ENCODE data around the gene SAMD11.

SAMD11 gene

DNA sequence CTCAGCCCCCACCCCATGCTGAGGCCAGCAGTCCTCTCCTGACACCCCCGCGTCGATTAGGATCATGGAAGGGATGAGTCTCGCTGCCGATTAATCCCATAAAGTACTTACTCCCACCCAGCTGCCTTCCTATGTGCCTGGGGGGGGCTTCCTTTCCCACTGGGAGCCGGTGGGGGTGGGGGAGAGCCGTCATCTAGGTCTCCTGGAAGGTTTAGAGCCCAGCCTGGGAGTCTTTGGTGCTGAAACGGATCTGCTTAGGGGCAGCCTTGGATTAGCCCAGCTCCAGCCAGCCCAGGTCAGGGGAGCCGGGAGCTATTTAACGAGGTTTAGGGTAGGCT is 9.8 kb downstream of the SAMD11 start:
- DNase-seq: no peak

- no peak for DNase-seq
Measured at GRCh38 chr1:934991-935750, 11.4 kb downstream of the SAMD11 start.

- no peak for DNase-seq
Measured at GRCh38 chr1:935751-936231, 12.1 kb downstream of the SAMD11 start.

- no peak for DNase-seq
Measured at GRCh38 chr1:936348-937264, 12.9 kb downstream of the SAMD11 start.

DNA sequence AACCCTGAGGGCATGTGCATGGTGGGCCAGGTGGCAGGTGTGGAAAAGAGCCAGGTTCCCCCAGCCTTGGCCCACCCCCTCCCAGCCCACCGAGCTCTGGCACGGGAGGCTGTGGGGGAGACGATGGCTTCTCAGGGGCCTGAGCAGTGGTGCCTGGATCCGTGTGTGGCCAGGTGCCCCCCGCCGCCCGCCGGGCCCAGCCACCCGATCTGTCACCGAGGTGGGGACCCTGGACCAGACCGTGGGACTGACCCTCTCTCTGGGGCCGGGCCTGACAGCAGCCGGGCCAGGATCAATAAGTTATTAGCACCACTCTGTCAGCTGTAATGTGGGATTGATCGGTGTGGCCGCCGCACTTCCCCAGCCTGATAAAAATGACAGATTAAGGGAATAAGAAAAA is 13.8 kb downstream of the SAMD11 start:
- DNase-seq: no peak

- no peak for DNase-seq
Measured at GRCh38 chr1:938088-938683, 14.5 kb downstream of the SAMD11 start.

DNA sequence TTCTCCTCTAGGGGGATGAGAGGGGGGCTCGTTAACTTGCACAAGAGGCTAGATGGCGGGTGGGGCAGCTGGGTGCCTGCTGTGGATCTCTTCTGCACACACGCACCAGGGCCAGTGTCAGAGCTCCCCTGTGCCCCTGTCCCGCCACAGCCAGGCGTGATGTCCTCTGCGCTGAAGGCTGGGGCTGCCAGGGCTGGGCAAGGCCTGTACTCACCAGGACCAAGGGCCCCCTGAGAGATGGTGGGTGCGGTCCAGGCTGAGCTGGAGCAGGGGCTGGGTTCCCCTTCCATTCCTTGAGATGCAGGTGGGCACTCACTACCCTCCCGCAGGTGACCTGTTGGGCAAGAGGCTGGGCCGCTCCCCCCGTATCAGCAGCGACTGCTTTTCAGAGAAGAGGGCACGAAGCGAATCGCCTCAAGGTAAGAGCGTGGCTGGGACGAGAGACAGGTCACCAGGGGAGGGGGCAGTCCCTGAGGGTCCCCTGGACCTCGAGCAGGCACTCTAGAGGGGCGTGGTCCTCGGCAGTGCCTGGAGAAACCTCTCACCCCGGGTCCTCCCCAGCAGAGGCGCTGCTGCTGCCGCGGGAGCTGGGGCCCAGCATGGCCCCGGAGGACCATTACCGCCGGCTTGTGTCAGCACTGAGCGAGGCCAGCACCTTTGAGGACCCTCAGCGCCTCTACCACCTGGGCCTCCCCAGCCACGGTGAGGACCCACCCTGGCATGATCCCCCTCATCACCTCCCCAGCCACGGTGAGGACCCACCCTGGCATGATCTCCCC is 15.2 kb downstream of the SAMD11 start:
- DNase-seq: no peak

- no peak for DNase-seq
Measured at GRCh38 chr1:939511-940106, 15.9 kb downstream of the SAMD11 start.

GRCh38 chr1:940107-941014 is 16.6 kb downstream of the SAMD11 start:
- DNase-seq: no peak

- DNase-seq: no peak
Measured at GRCh38 chr1:941015-941587, 17.4 kb downstream of the SAMD11 start.

- DNase-seq: peak; percentile 64
Measured at GRCh38 chr1:941588-942383, 18.1 kb downstream of the SAMD11 start.

- DNase-seq: no peak
Measured at GRCh38 chr1:942411-942821, 18.7 kb downstream of the SAMD11 start.

GRCh38 chr1:942864-943533 is 19.3 kb downstream of the SAMD11 start:
- DNase-seq: no peak

DNA sequence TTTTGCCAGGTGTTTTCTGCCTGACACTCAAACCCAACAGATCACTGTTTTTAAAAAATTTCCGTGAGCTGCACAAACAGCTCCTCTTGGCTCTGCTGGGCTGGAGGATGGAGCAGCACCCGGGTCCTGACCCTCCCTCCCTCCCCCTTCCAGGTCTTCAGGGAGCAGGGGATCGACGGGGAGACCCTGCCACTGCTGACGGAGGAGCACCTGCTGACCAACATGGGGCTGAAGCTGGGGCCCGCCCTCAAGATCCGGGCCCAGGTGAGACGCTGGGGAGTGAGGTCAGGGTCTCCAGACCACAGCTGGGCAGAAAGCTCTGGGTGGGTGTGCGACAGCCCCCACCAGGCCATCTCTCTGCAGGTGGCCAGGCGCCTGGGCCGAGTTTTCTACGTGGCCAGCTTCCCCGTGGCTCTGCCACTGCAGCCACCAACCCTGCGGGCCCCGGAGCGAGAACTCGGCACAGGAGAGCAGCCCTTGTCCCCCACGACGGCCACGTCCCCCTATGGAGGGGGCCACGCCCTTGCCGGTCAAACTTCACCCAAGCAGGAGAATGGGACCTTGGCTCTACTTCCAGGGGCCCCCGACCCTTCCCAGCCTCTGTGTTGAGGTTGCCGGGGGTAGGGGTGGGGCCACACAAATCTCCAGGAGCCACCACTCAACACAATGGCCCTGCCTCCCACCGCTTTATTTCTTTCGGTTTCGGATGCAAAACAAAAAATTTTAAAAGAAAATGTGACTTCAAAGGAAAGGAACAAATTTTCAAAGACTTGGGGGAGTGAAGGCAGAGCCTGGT is 20.0 kb downstream of the SAMD11 start:
- DNase-seq: no peak

GRCh38 chr1:944341-945325 is 20.9 kb downstream of the SAMD11 start:
- no peak for DNase-seq

GRCh38 chr1:945688-946556 is 22.2 kb downstream of the SAMD11 start:
- no peak for DNase-seq
